A673 (cell line): ENCODE data around the gene HS1BP3.

Experiments used
- CTCF ChIP-seq: fragments of 300-800, 200-600 bp; sonication (generic); conservative IDR thresholded peaks from 2 replicates; pipeline ENCODE4 v1.5.1; 2017; ENCODE audit warnings: low read depth, mild to moderate bottlenecking, antibody characterized with exemption, low read length, moderate library complexity, mixed read lengths
- EZH2 ChIP-seq: fragments of 200-600 bp; sonication (generic); IDR thresholded peaks from 2 replicates; pipeline ENCODE4 v1.6.1; 2017; ENCODE audit warnings: borderline replicate concordance, low read depth, mild to moderate bottlenecking, mixed read lengths, antibody characterized with exemption, low read length; ENCODE audit not compliant: poor library complexity, severe bottlenecking

- TF ChIP-seq CTCF, result no peak
- TF ChIP-seq EZH2, result no peak
Measured at GRCh38 chr2:20627712-20628380, 23.1 kb downstream of the HS1BP3 start.
